Neural crest cell (in vitro differentiated cells): ENCODE data around the gene SPAG9. TPM values are rescaled to one million over a fixed set of nuclear protein-coding genes. Genes with fewer than 3 reads are reported as not detected.

Experiments
- DNase-seq: peaks from one replicate; pipeline ENCODE4 v3.0.0; 2021; ENCODE audit warnings: low read depth, mixed read lengths, low spot score
- H3K27ac Mint-ChIP-seq: one replicate; pipeline ENCODE4 v1.8.0; 2021; ENCODE audit warnings: mild to moderate bottlenecking, mixed read lengths; ENCODE audit not compliant: unreplicated experiment
- H3K27me3 Mint-ChIP-seq: 2 replicates; pipeline ENCODE4 v1.8.0; 2021; ENCODE audit warnings: low read depth, mild to moderate bottlenecking, mixed read lengths
- H3K36me3 Mint-ChIP-seq: 2 replicates; pipeline ENCODE4 v1.8.0; 2021; ENCODE audit warnings: low read depth, mild to moderate bottlenecking, mixed read lengths
- H3K4me1 Mint-ChIP-seq: 2 replicates; pipeline ENCODE4 v1.8.0; 2021; ENCODE audit warnings: mixed read lengths
- H3K4me3 Mint-ChIP-seq: one replicate; pipeline ENCODE4 v1.8.0; 2021; ENCODE audit warnings: mild to moderate bottlenecking, mixed read lengths
- H3K9me3 Mint-ChIP-seq: 2 replicates; pipeline ENCODE4 v1.8.0; 2021; ENCODE audit warnings: mixed read lengths
- total RNA-seq: library from RNA; stranded (reverse); gene quantifications from 2 replicates; pipeline ENCODE4 v1.2.1, GENCODE V29; 2021
- TF ChIP-seq, protein P1 (sequence below): fragments of 200-600 bp; sonication (generic); conservative IDR thresholded peaks from 2 replicates; pipeline ENCODE4 v1.5.0; 2021; ENCODE audit warnings: antibody characterized with exemption, mild to moderate bottlenecking

Gene SPAG9
- total RNA-seq, 1 donor from 2014 or later = 116 TPM

DNA sequence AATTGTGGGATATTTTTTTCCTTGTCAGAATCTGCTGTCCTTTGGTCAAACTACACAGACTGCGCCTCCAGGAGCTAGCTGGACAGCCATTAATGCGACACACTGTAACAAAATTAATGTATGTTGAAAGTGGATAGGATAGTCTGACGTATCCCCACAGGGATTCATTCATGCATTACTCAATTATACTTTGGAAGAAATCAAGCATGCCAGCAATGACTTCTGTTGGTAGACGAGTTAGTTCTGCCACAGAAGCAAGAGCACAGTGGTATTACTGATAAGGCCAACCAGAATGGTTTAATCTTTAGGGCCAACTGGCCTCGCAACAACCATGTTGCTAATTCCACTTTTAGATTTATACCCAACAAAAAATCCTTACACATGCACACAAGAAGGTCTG is 148.1 kb downstream of the SPAG9 start:
- TF ChIP-seq, protein P1, sequence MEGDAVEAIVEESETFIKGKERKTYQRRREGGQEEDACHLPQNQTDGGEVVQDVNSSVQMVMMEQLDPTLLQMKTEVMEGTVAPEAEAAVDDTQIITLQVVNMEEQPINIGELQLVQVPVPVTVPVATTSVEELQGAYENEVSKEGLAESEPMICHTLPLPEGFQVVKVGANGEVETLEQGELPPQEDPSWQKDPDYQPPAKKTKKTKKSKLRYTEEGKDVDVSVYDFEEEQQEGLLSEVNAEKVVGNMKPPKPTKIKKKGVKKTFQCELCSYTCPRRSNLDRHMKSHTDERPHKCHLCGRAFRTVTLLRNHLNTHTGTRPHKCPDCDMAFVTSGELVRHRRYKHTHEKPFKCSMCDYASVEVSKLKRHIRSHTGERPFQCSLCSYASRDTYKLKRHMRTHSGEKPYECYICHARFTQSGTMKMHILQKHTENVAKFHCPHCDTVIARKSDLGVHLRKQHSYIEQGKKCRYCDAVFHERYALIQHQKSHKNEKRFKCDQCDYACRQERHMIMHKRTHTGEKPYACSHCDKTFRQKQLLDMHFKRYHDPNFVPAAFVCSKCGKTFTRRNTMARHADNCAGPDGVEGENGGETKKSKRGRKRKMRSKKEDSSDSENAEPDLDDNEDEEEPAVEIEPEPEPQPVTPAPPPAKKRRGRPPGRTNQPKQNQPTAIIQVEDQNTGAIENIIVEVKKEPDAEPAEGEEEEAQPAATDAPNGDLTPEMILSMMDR = no peak
- Mint-ChIP-seq H3K9me3 (no peaks in the 10 kb centered on the region), H3K27ac (no peak overlapping the region)

DNA sequence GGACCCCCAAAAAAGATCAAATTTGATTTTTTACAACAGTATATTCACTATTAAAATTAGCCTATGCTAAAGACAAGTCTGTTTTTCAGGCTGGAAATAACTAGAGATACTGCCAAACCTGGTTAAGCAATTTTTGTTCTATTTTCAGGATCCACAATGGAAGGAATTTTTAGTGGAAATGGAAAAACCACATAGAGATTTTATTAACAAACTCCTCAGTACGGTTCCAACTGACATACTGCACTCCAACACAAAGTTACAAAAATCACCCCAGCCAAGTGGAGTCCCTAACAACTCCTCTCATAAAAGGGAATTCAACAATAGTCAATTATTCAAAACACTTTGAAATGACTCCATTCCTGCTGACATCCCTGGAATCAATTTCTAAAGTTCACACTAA is 152.9 kb downstream of the SPAG9 start:
- H3K36me3 Mint-ChIP-seq = peaks cover 10% of the 10 kb centered on the region
- H3K4me1 Mint-ChIP-seq = peaks cover 5% of the 10 kb centered on the region
- no peak overlapping the region for H3K4me3 Mint-ChIP-seq
- H3K27ac Mint-ChIP-seq = peak overlapping the region; percentile 88
- TF ChIP-seq, protein P1 = no peak
- H3K27me3 Mint-ChIP-seq = no peaks in the 10 kb centered on the region
- DNase-seq = no peak
- H3K9me3 Mint-ChIP-seq = no peaks in the 10 kb centered on the region

More for the DNA sequence above, 148.1 kb downstream of the SPAG9 start:
- peaks cover 7% of the 10 kb centered on the region for H3K36me3 Mint-ChIP-seq
- H3K4me1 Mint-ChIP-seq = peaks cover 9% of the 10 kb centered on the region
- H3K27me3 Mint-ChIP-seq = no peaks in the 10 kb centered on the region
- H3K4me3 Mint-ChIP-seq = no peak overlapping the region
- no peak for DNase-seq

DNA sequence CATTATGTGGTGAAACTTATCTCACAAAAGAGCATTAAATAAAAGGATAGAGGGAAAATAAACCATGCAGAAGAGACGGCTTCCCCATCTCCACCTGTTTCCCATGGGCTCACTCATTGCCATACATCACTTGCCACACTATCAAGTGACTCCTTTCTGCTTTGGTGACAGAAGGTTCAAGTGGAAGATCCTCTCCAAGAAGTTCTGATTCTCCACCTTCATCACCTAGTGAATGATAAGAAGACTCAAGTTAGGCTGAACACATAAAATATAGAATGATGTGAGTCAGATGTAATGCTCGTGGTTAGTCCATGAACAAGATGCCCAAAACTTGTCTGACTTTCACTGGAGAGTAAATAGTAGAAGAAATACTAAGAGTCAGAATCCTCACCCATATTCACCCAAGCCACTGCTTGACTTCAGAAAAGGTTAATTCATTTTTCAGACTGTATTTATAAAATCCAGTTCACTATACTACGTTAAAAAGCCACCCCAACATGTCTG is 154.5 kb downstream of the SPAG9 start:
- peaks cover 10% of the 10 kb centered on the region for H3K36me3 Mint-ChIP-seq

DNA sequence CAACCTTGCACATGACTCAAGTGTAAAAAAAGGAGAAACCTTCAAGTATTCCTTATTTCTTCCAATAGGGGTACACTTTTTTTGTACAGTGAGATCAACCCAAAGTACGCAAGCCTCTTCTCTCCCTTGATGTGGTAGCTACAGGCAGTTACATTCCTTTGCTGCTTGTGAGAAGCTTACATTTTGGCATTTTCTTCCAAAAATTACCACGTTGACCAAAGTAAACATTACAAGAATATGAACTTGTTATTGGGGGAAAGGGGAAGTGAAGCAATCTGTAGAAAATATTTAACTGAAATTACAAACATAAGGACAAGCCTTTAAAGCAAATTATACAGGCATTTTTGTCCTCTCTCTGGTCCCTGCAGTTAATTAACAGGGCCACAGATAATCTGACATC is 157.5 kb downstream of the SPAG9 start:
- no peak overlapping the region for H3K27ac Mint-ChIP-seq

More for the DNA sequence above, 154.5 kb downstream of the SPAG9 start:
- Mint-ChIP-seq H3K4me1 (peaks cover 5% of the 10 kb centered on the region), H3K4me3 (no peak overlapping the region), H3K27me3 (no peaks in the 10 kb centered on the region), H3K27ac (no peak overlapping the region), H3K9me3 (no peaks in the 10 kb centered on the region)
- TF ChIP-seq, protein P1 = no peak
- DNase-seq = no peak

DNA sequence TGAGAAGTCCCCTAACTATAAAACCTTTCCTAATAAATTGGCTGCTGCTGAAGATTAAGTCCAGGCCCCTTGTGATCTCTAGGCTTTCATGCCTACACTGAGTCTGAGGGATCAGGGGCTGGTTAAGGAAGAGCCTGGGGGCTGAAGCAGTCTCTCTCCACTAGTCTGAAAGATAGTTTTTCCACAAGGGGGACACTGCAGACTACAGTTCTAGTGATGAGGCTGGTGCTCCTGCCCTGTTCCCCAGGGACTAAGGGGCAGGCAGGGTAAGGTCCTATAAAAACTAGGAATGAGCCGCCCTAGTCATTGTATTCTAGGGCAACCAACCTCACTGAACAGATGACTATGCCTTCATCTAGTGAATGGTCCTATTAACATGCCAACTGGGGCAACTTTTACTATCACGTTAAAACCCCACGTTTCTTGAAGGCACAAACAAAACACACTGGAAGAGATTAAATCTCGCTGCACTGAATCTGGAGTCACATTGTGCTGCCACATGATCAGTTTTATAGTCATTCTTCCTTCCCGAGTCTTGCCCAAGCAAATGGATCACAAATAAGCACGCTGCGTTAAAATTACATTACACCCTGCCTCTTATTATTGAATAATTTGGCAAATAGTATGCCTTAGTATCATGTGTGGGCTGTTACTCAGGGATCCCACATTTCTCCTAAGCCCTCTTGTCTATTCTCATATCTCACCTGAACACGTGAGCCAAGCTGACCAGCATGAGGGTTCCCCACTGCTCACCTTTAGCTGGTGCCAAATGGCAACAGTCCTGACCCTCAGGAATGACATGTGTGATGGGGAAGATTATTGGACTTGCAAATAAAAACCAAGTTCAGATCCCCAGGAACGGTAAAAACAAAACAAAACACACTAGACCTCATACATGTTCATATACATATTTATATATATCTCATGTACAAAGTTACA is 159.1 kb downstream of the SPAG9 start:
- DNase-seq = no peak
- TF ChIP-seq, protein P1 = no peak
- H3K27ac Mint-ChIP-seq = no peak overlapping the region
- H3K4me1 Mint-ChIP-seq = peaks cover 5% of the 10 kb centered on the region
- peaks cover 7% of the 10 kb centered on the region for H3K36me3 Mint-ChIP-seq
- no peak overlapping the region for H3K4me3 Mint-ChIP-seq
- no peaks in the 10 kb centered on the region for H3K9me3 Mint-ChIP-seq
- no peaks in the 10 kb centered on the region for H3K27me3 Mint-ChIP-seq

More for the DNA sequence above, 157.5 kb downstream of the SPAG9 start:
- no peak for DNase-seq
- Mint-ChIP-seq H3K9me3 (no peaks in the 10 kb centered on the region), H3K4me1 (peaks cover 4% of the 10 kb centered on the region), H3K27me3 (no peaks in the 10 kb centered on the region), H3K36me3 (peaks cover 7% of the 10 kb centered on the region), H3K4me3 (no peak overlapping the region)
- TF ChIP-seq, protein P1 = no peak
